ENCODE data around the gene ADCY10. TPM values are rescaled to one million over a fixed set of nuclear protein-coding genes. Genes with fewer than 3 reads are reported as not detected.
"Not testable (repeated sequence)": the region's sequence is repeated elsewhere in the genome, so short reads cannot be mapped to it uniquely, and the experiment has no call there.

Gene ADCY10
- total RNA-seq, 1 experiment from 2014 or later, result 0.20 TPM

DNA sequence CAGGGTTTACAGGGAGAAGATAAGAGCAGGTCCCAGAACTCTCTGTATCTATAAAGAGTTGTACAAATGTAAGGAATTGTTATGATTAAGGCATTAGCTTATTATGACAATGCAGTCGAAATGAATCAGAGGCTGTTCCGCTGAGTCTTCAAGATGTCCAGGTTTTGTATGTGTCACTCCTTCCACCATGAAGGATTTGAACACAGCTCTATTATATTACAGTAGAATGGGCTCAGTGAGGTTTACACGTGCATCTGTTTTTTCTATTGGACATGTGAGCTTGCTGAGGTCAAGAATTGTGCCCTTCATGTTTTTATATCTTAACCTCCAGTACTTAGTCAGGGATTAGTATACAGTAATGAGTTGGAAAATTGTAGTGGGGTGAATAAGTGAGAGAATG, 105.8 kb downstream of the ADCY10 start:
- H2BK12ac ChIP-seq (ENCODE audit: insufficient read length, low read depth, low read length), result no peak overlapping the region
- H3K23ac ChIP-seq (ENCODE audit: insufficient read length, low read depth, low read length), result no peak overlapping the region
- no peaks in the 10 kb centered on the region for H3K9me3 ChIP-seq (ENCODE audit: control insufficient read depth, low read depth, low read length)
- no peak overlapping the region for H2AK5ac ChIP-seq (ENCODE audit: insufficient read length, low read length)
- no peak overlapping the region for H3K56ac ChIP-seq (ENCODE audit: insufficient read length, low read depth, low read length)
- H3K79me1 ChIP-seq (ENCODE audit: insufficient read depth, low read depth, low read length, poor library complexity, severe bottlenecking), result no peaks in the 10 kb centered on the region
- H3K27ac ChIP-seq (ENCODE audit: insufficient read length, low read depth, low read length), result no peak overlapping the region
- no peak overlapping the region for H2BK15ac ChIP-seq (ENCODE audit: low read depth, low read length)
- no peaks in the 10 kb centered on the region for H3K79me2 ChIP-seq (ENCODE audit: insufficient read depth, low read length)
- no peak overlapping the region for H4K91ac ChIP-seq (ENCODE audit: insufficient read length, low read depth, low read length)
- H4K20me1 ChIP-seq (ENCODE audit: control insufficient read depth, insufficient read depth, insufficient read length), result no peaks in the 10 kb centered on the region
- no peak overlapping the region for H3T11ph ChIP-seq (ENCODE audit: low read length)
- no peak overlapping the region for H3K9ac ChIP-seq (ENCODE audit: extremely low read depth, insufficient read length, low read length)
- H3K14ac ChIP-seq (ENCODE audit: insufficient read depth, low read length), result no peak overlapping the region
- no peak overlapping the region for H2BK20ac ChIP-seq (ENCODE audit: low read depth, low read length, poor library complexity, severe bottlenecking)
- peaks cover 2 to 4% of the 10 kb centered on the region in 2 experiments; a peak in 2 of 4 replicates for H3K4me1 Mint-ChIP-seq
- H3K18ac ChIP-seq (ENCODE audit: insufficient read length, low read depth, low read length), result no peak overlapping the region
- H4K8ac ChIP-seq (replicated peaks; ENCODE audit: insufficient read length, low read depth, low read length), result no peak overlapping the region
- H2AFZ ChIP-seq (ENCODE audit: low read length), result no peak overlapping the region
- no peak overlapping the region for H4K5ac ChIP-seq (ENCODE audit: insufficient read length, low read depth, low read length)
- no peak overlapping the region for H2BK5ac ChIP-seq (ENCODE audit: insufficient read length, low read length)
- H3K4ac ChIP-seq (ENCODE audit: low read depth, low read length), result no peak overlapping the region
- WGBS (ENCODE audit: extremely low coverage, insufficient read length, low lambda C conversion rate), result no CpG with 5 or more reads among the region's 3 CpGs
- DNase-seq, result no peak
- no peak overlapping the region for H2BK120ac ChIP-seq (ENCODE audit: low read depth, low read length, poor library complexity, severe bottlenecking)
- H3K4me3 Mint-ChIP-seq, result no peak overlapping the region
- no peaks in the 10 kb centered on the region for H3K27me3 ChIP-seq (ENCODE audit: insufficient read depth, low read length)
- H3K9me3 Mint-ChIP-seq, result peaks cover 32 to 34% of the 10 kb centered on the region in 2 experiments
- H3K4me1 ChIP-seq (ENCODE audit: insufficient read depth, low read length), result no peaks in the 10 kb centered on the region
- TF ChIP-seq, protein P1, sequence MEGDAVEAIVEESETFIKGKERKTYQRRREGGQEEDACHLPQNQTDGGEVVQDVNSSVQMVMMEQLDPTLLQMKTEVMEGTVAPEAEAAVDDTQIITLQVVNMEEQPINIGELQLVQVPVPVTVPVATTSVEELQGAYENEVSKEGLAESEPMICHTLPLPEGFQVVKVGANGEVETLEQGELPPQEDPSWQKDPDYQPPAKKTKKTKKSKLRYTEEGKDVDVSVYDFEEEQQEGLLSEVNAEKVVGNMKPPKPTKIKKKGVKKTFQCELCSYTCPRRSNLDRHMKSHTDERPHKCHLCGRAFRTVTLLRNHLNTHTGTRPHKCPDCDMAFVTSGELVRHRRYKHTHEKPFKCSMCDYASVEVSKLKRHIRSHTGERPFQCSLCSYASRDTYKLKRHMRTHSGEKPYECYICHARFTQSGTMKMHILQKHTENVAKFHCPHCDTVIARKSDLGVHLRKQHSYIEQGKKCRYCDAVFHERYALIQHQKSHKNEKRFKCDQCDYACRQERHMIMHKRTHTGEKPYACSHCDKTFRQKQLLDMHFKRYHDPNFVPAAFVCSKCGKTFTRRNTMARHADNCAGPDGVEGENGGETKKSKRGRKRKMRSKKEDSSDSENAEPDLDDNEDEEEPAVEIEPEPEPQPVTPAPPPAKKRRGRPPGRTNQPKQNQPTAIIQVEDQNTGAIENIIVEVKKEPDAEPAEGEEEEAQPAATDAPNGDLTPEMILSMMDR (conservative IDR thresholded peaks at IDR 0.05), result no peak
- H3K4me2 ChIP-seq (ENCODE audit: insufficient read depth, insufficient read length, low read length), result no peak overlapping the region
- H3K36me3 Mint-ChIP-seq (ENCODE audit: insufficient read depth in 1 of 3, low read depth in 3 of 3), result peaks cover 8 to 35% (median 10%) of the 10 kb centered on the region in 3 experiments; a peak in 6 of 7 replicates
- H3K27me3 Mint-ChIP-seq (ENCODE audit: low read depth), result no peaks in the 10 kb centered on the region; the same call in 1 of the 2 replicates
- no peaks in the 10 kb centered on the region for H3K23me2 ChIP-seq (ENCODE audit: insufficient read length, low read depth, low read length, poor library complexity, severe bottlenecking)
- H3K27ac Mint-ChIP-seq, result no peak overlapping the region

DNA sequence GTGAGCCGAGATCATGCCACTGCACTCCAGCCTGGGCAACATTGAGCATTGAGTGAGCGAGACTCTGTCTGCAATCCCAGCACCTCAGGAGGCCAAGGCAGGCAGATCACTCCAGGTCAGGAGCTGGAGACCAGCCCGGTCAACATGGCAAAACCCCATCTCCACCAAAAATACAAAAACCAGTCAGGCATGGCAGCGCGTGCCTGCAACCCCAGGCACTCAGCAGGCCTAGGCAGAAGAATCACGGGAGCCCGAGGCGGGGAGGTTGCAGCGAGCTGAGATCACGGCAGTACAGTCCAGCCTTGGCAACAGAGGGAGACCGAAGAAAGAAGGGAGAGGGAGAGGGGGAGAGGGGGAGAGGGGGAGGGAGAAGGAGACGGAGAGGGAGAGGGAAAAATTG, 107.3 kb downstream of the ADCY10 start:
- not testable (repeated sequence) for H3K23me2 ChIP-seq (ENCODE audit: insufficient read length, low read depth, low read length, poor library complexity, severe bottlenecking); H3K4ac ChIP-seq (ENCODE audit: low read depth, low read length); H3K4me2 ChIP-seq (ENCODE audit: insufficient read depth, insufficient read length, low read length); H2AFZ ChIP-seq (ENCODE audit: low read length); H3T11ph ChIP-seq (ENCODE audit: low read length); H2BK120ac ChIP-seq (ENCODE audit: low read depth, low read length, poor library complexity, severe bottlenecking); H4K5ac ChIP-seq (ENCODE audit: insufficient read length, low read depth, low read length); H4K91ac ChIP-seq (ENCODE audit: insufficient read length, low read depth, low read length); H3K27me3 Mint-ChIP-seq (ENCODE audit: low read depth); H3K27me3 ChIP-seq (ENCODE audit: insufficient read depth, low read length); H3K9ac ChIP-seq (ENCODE audit: extremely low read depth, insufficient read length, low read length); H2BK15ac ChIP-seq (ENCODE audit: low read depth, low read length); H3K23ac ChIP-seq (ENCODE audit: insufficient read length, low read depth, low read length); H3K27ac Mint-ChIP-seq; H3K9me3 ChIP-seq (ENCODE audit: control insufficient read depth, low read depth, low read length); H3K56ac ChIP-seq (ENCODE audit: insufficient read length, low read depth, low read length); DNase-seq; H2BK5ac ChIP-seq (ENCODE audit: insufficient read length, low read length); H3K4me3 Mint-ChIP-seq; H3K27ac ChIP-seq (ENCODE audit: insufficient read length, low read depth, low read length); H4K20me1 ChIP-seq (ENCODE audit: control insufficient read depth, insufficient read depth, insufficient read length); H3K18ac ChIP-seq (ENCODE audit: insufficient read length, low read depth, low read length); H3K4me1 Mint-ChIP-seq; H3K79me2 ChIP-seq (ENCODE audit: insufficient read depth, low read length); H3K79me1 ChIP-seq (ENCODE audit: insufficient read depth, low read depth, low read length, poor library complexity, severe bottlenecking); H4K8ac ChIP-seq (replicated peaks; ENCODE audit: insufficient read length, low read depth, low read length); H3K14ac ChIP-seq (ENCODE audit: insufficient read depth, low read length); H2AK5ac ChIP-seq (ENCODE audit: insufficient read length, low read length); H2BK12ac ChIP-seq (ENCODE audit: insufficient read length, low read depth, low read length); H2BK20ac ChIP-seq (ENCODE audit: low read depth, low read length, poor library complexity, severe bottlenecking); H3K4me1 ChIP-seq (ENCODE audit: insufficient read depth, low read length)
- Mint-ChIP-seq H3K9me3 (peaks cover 30 to 35% of the 10 kb centered on the region in 2 experiments), H3K36me3 (ENCODE audit: insufficient read depth in 1 of 3, low read depth in 3 of 3) (peaks cover 15 to 33% (median 17%) of the 10 kb centered on the region in 3 experiments)
- no CpG with 5 or more reads among the region's 12 CpGs for WGBS (ENCODE audit: extremely low coverage, insufficient read length, low lambda C conversion rate)

All from H9 (cell line).